Measurements from ENCODE around the gene ROBO1. TPM values are rescaled to one million over a fixed set of nuclear protein-coding genes. Genes with fewer than 3 reads are reported as not detected.

The ROBO1 gene
- total and polyA plus RNA-seq, 2 of the 8 experiments (the other 6 are each of a cell fraction or from before 2014, with no cell fraction given), result 51.4 to 91.0 TPM

GRCh38 chr3:79161941-79162340, 605.9 kb downstream of the ROBO1 start:
- Histone ChIP-seq H4K91ac (replicated peaks; ENCODE audit: insufficient read length, low read length) (no peak overlapping the region), H3K27ac (ENCODE audit: low read depth, low read length) (no peak overlapping the region), H3K79me1 (ENCODE audit: low read depth, low read length) (no peaks in the 10 kb centered on the region), H3K4ac (replicated peaks; ENCODE audit: insufficient read length, low read depth, low read length) (no peak overlapping the region), H2BK120ac (replicated peaks; ENCODE audit: low read depth, low read length) (no peak overlapping the region), H3K4me3 (ENCODE audit: extremely low read depth in 1 of 4, insufficient read depth in 2 of 4, low read depth in 3 of 4, low read length in 4 of 4) (no peak overlapping the region), H3K36me3 (ENCODE audit: control insufficient read depth in 2 of 4, insufficient read depth in 4 of 4, low read length in 3 of 4) (no peaks in the 10 kb centered on the region), H3K18ac (ENCODE audit: extremely low read depth, low read length) (no peak overlapping the region), H2AK5ac (ENCODE audit: low read depth, low read length) (no peak overlapping the region), H3K56ac (replicated peaks; ENCODE audit: insufficient read length, low read depth, low read length) (no peak overlapping the region), H4K5ac (ENCODE audit: insufficient read length, low read depth, low read length) (no peak overlapping the region), H3K4me2 (ENCODE audit: insufficient read depth in 1 of 2, low read depth in 2 of 2, low read length in 2 of 2) (no peak overlapping the region), H3K23me2 (ENCODE audit: low read depth, low read length) (no peaks in the 10 kb centered on the region), H4K8ac (ENCODE audit: extremely low read depth, insufficient read depth, low read length) (no peak overlapping the region), H3K27me3 (replicated peaks in 1 of 4; ENCODE audit: control insufficient read depth in 3 of 4, extremely low read depth in 1 of 4, insufficient read depth in 3 of 4, low read length in 3 of 4) (no peaks in the 10 kb centered on the region), H3K4me1 (replicated peaks in 1 of 4; ENCODE audit: control insufficient read depth in 3 of 4, insufficient read depth in 4 of 4, low read length in 3 of 4) (no peaks in the 10 kb centered on the region; a peak in 1 of 7 replicates), H3K14ac (ENCODE audit: insufficient read length) (no peak overlapping the region), H2AFZ (ENCODE audit: low read length) (no peak overlapping the region), H3K9ac (replicated peaks in 1 of 4; ENCODE audit: extremely low read depth in 1 of 4, low read depth in 3 of 4, low read length in 3 of 4) (no peak overlapping the region), H2BK20ac (ENCODE audit: low read length) (no peak overlapping the region), H4K20me1 (replicated peaks in 1 of 2; ENCODE audit: control insufficient read depth in 1 of 2, insufficient read depth in 2 of 2, low read length in 2 of 2) (no peaks in the 10 kb centered on the region), H2BK5ac (ENCODE audit: low read depth, low read length) (no peak overlapping the region), H3K23ac (ENCODE audit: insufficient read length) (no peak overlapping the region), H2BK12ac (ENCODE audit: low read depth, low read length) (no peak overlapping the region), H2BK15ac (ENCODE audit: low read length) (no peak overlapping the region), H3K9me3 (ENCODE audit: insufficient read depth in 2 of 2, low read depth in 1 of 2, low read length in 1 of 2) (no peaks in the 10 kb centered on the region), H3K79me2 (ENCODE audit: control insufficient read depth in 1 of 2, insufficient read depth in 2 of 2, low read length in 2 of 2) (no peaks in the 10 kb centered on the region)
- no peak for DNase-seq (ENCODE audit: low read depth in 1 of 2, low spot score in 2 of 2)
- ChIA-PET CTCF (ENCODE audit: partially characterized antibody) (interaction anchor here (1.3 kb wide), 1 partner anchor 9 kb away, joined by 4 read pairs; no protein-coding TSS in a partner anchor), POLR2A (ENCODE audit: partially characterized antibody) (no interaction called here)
- WGBS, 2 experiments (ENCODE audit: extremely low coverage in 1 of 2, insufficient coverage in 1 of 2, insufficient read length in 1 of 2, insufficient replicate concordance in 2 of 2, low coverage in 1 of 2, low lambda C conversion rate in 2 of 2, missing lambda C conversion rate in 1 of 2), result 94% methylated on average over 1 of the region's 1 CpG; no CpG with 5 or more reads in 1 of the 2 experiments
- no peak for FAIRE-seq
- TF ChIP-seq TCF12 (IDR thresholded peaks at IDR 0.05; ENCODE audit: low read depth, low read length) (no peak), YY1 (IDR thresholded peaks at IDR 0.05; ENCODE audit: low read depth, low read length) (no peak), USF2 (IDR thresholded peaks at IDR 0.05; ENCODE audit: low read length) (no peak), POU5F1 (IDR thresholded peaks at IDR 0.05; ENCODE audit: low read depth, low read length) (no peak), BCL11A (IDR thresholded peaks at IDR 0.05; ENCODE audit: low read depth in 2 of 2, low read length in 2 of 2) (no peak), CBX5 (IDR thresholded peaks at IDR 0.05; ENCODE audit: low read depth, low read length) (no peak), POLR2AphosphoS5 (IDR thresholded peaks at IDR 0.05; ENCODE audit: low read depth, low read length) (no peak), RBBP5 (IDR thresholded peaks at IDR 0.05; ENCODE audit: borderline replicate concordance, low read depth, low read length) (no peak), ZNF274 (IDR thresholded peaks at IDR 0.05; ENCODE audit: borderline replicate concordance, extremely low read depth, low read length) (no peak), GABPA (IDR thresholded peaks at IDR 0.05; ENCODE audit: borderline replicate concordance, insufficient read depth, low read length) (no peak), BACH1 (IDR thresholded peaks at IDR 0.05; ENCODE audit: low read length) (no peak), EGR1 (IDR thresholded peaks at IDR 0.05; ENCODE audit: borderline replicate concordance, low read depth, low read length) (no peak)
